Cardiac fibroblast (primary cell): ENCODE results near the gene ELF3.
"Not testable (repeated sequence)": the region's sequence is repeated elsewhere in the genome, so short reads cannot be mapped to it uniquely, and the experiment has no call there.

Experiments used
- DNase-seq, 2 donors: peaks; one replicate each; pipeline versions ENCODE4 v3.0.0 to v3.0.0-alpha.2; 2010; ENCODE audit warnings: low read depth in 2 of 2
- H3K4me3 ChIP-seq, 2 donors: replicated peaks in 1 of 2; 1 replicate in 1 of 2; 2 replicates in 1 of 2; pipeline ENCODE4 v1.5.1; 2011; ENCODE audit warnings: low read depth in 2 of 2, low read length in 2 of 2, mild to moderate bottlenecking in 2 of 2, moderate library complexity in 1 of 2
- CTCF ChIP-seq: IDR thresholded peaks from one replicate; pipeline ENCODE4 v1.5.1; 2011; ENCODE audit warnings: low read depth, mild to moderate bottlenecking, low read length, inconsistent platforms

ELF3 gene

GRCh38 chr1:202058001-202058908 is 47.9 kb downstream of the ELF3 start:
- peak in 1 of 2 donors; percentile 53 for DNase-seq
- no peak for TF ChIP-seq CTCF
- H3K4me3 ChIP-seq = no peak overlapping the region

GRCh38 chr1:202061055-202061454 is 50.7 kb downstream of the ELF3 start:
- no peak overlapping the region for H3K4me3 ChIP-seq
- no peak for TF ChIP-seq CTCF
- no peak for DNase-seq

- H3K4me3 ChIP-seq, DNase-seq: not testable (repeated sequence)
These were observed 51.4 kb downstream of the ELF3 start for GRCh38 chr1:202061787-202062186.

- H3K4me3 ChIP-seq, DNase-seq: not testable (repeated sequence)
These were observed 52.2 kb downstream of the ELF3 start for GRCh38 chr1:202062636-202063035.

- DNase-seq = peak in 1 of 2 donors; percentile 29
- no peak for TF ChIP-seq CTCF
- no peak overlapping the region for H3K4me3 ChIP-seq
These were observed 52.7 kb downstream of the ELF3 start for GRCh38 chr1:202063093-202063492.

GRCh38 chr1:202064889-202065312 is 54.5 kb downstream of the ELF3 start:
- DNase-seq, H3K4me3 ChIP-seq: not testable (repeated sequence)
